Upper lobe of right lung (tissue), 1 donor: Measurements from ENCODE around the gene OR4K13. TPM values are rescaled to one million over a fixed set of nuclear protein-coding genes. Genes with fewer than 3 reads are reported as not detected.

ENCODE experiments used
- ATAC-seq: fragments of 200-7000 bp; cut with Tn5 transposase; one replicate; pipeline ENCODE4 v1.9.1; 2020; ENCODE audit warnings: mild to moderate bottlenecking, moderate library complexity
- DNase-seq: peaks from one replicate; pipeline ENCODE4 v3.0.0-alpha.2; 2020
- H3K27ac ChIP-seq: fragments of 200-600 bp; one replicate; pipeline ENCODE4 v1.8.0; 2022
- H3K27me3 ChIP-seq: fragments of 200-600 bp; one replicate; pipeline ENCODE4 v1.8.0; 2022; ENCODE audit warnings: mild to moderate bottlenecking
- H3K36me3 ChIP-seq: fragments of 200-600 bp; one replicate; pipeline ENCODE4 v1.8.0; 2022
- H3K4me1 ChIP-seq: fragments of 200-600 bp; one replicate; pipeline ENCODE4 v1.8.0; 2022
- H3K4me3 ChIP-seq: fragments of 200-600 bp; one replicate; pipeline ENCODE4 v1.8.0; 2022; ENCODE audit warnings: mild to moderate bottlenecking
- H3K9me3 ChIP-seq: fragments of 200-600 bp; one replicate; pipeline ENCODE4 v1.8.0; 2022
- CTCF ChIP-seq: fragments of 200-600 bp; IDR thresholded peaks from one replicate; pipeline ENCODE4 v1.8.0; 2022; ENCODE audit warnings: antibody characterized with exemption
- intact Hi-C: fragments of 100-400 bp; cut with DNase I; formaldehyde crosslinking; loops from one replicate; pipeline ENCODE4 v1.11.0; 2022
- total RNA-seq: library from RNA; stranded (reverse); fragmentation: NEBNext Ultra II Directional; extraction: Animal tissue kit (Norgen Biotek cat#: 25700); gene quantifications from one replicate; pipeline ENCODE4 v1.2.1, GENCODE V29; 2021
- donor health status: DM: no; HTN: yes; CAD: no; lungs with severe emphysema.

The OR4K13 gene
- total RNA-seq, 1 donor from 2014 or later, result not detected

- H3K9me3 ChIP-seq, result no peaks in the 10 kb centered on the region
- H3K4me1 ChIP-seq, result no peaks in the 10 kb centered on the region
- TF ChIP-seq CTCF, result no peak
- ATAC-seq, result no peak
- DNase-seq, result no peak
- H3K27me3 ChIP-seq, result no peaks in the 10 kb centered on the region
- no peaks in the 10 kb centered on the region for H3K36me3 ChIP-seq
- H3K27ac ChIP-seq, result no peak overlapping the region
- intact Hi-C loops, result no loop called here
- H3K4me3 ChIP-seq, result no peak overlapping the region
Measured at GRCh38 chr14:20031058-20031457, 4.8 kb downstream of the OR4K13 start.

GRCh38 chr14:20019257-20019865, 16.5 kb downstream of the OR4K13 start, which contains the start of gene OR4K14:
Gene OR4K14, minus strand, starts transcription at chr14:20019307. Its CDS starts 4,114 bp downstream, at chr14:20015193.
- H3K27ac ChIP-seq, result no peak within 1 kb of the TSS
- H3K36me3 ChIP-seq, result no peaks in the 10 kb centered on the region
- no peak for TF ChIP-seq CTCF
- ATAC-seq, result no peak
- no peak for DNase-seq
- no peaks in the 10 kb centered on the region for H3K9me3 ChIP-seq
- no peaks in the 10 kb centered on the region for H3K27me3 ChIP-seq
- H3K4me3 ChIP-seq, result no peak within 1 kb of the TSS
- H3K4me1 ChIP-seq, result no peaks in the 10 kb centered on the region
- intact Hi-C loops, result no loop called here

DNA sequence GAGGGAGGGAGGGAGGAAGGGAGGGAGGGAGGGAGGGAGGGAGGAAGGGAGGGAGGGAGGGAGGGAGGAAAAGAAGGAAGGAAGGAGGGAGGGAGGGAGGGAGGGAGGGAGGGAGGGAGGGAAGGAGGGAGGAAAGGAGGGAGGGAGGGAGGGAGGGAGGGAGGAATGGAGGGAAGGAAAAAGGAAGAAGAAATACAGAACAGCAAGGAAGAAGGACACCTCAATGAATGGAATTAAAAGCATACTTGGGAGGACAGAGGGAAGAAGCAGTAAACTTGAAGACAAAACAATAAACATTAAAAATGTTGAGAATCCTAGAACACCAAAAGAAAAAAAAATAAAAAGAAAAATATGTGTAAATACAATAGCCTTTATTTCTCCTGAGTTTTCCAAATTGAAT, 27.7 kb downstream of the OR4K13 start:
- no peak for TF ChIP-seq CTCF
- no peak for ATAC-seq
- intact Hi-C loops, result no loop called here
- Histone ChIP-seq H3K27ac (no peak overlapping the region), H3K27me3 (no peaks in the 10 kb centered on the region), H3K4me1 (no peaks in the 10 kb centered on the region), H3K4me3 (no peak overlapping the region), H3K9me3 (no peaks in the 10 kb centered on the region), H3K36me3 (no peaks in the 10 kb centered on the region)
- DNase-seq, result no peak

- Histone ChIP-seq H3K4me1 (no peaks in the 10 kb centered on the region), H3K36me3 (no peaks in the 10 kb centered on the region), H3K27ac (no peak overlapping the region), H3K4me3 (no peak overlapping the region), H3K27me3 (no peaks in the 10 kb centered on the region), H3K9me3 (no peaks in the 10 kb centered on the region)
- TF ChIP-seq CTCF, result no peak
- intact Hi-C loops, result no loop called here
- ATAC-seq (peak; percentile 34), DNase-seq (no peak)
Measured at GRCh38 chr14:20002319-20002718, 33.5 kb downstream of the OR4K13 start.

DNA sequence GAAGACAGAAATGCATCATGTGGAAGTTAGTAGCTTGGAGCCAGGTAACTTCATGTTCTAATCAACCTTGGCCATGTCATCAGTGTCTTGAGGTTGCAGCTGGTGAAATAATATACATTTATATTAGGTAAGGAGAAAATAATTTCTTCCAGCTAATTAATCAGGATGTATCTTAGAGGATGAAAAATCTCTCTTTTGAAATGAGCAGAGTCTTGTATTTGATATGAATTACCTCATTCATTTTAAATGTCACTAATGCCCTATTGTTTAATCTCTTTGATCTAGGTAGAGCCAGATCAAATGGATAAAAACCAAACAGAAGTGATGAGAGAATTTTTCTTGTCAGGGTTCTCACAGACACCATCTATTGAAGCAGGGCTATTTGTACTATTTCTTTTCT, 34.0 kb downstream of the OR4K13 start, which contains the start of gene OR4Q2:
OR4Q2 (plus strand) TSS at position 301 of the 400 bp plus-strand sequence.
- H3K4me1 ChIP-seq, result no peaks in the 10 kb centered on the region
- H3K27ac ChIP-seq, result no peak within 1 kb of the TSS
- DNase-seq (no peak), ATAC-seq (no peak)
- no peaks in the 10 kb centered on the region for H3K27me3 ChIP-seq
- no peak within 1 kb of the TSS for H3K4me3 ChIP-seq
- no peak for TF ChIP-seq CTCF
- intact Hi-C loops, result no loop called here
- H3K36me3 ChIP-seq, result no peaks in the 10 kb centered on the region
- no peaks in the 10 kb centered on the region for H3K9me3 ChIP-seq

GRCh38 chr14:19993438-19993837, 42.4 kb downstream of the OR4K13 start:
- TF ChIP-seq CTCF, result no peak
- Histone ChIP-seq H3K9me3 (no peaks in the 10 kb centered on the region), H3K27me3 (no peaks in the 10 kb centered on the region), H3K4me3 (no peak overlapping the region), H3K4me1 (no peaks in the 10 kb centered on the region), H3K27ac (no peak overlapping the region), H3K36me3 (no peaks in the 10 kb centered on the region)
- intact Hi-C loops, result no loop called here
- no peak for ATAC-seq
- DNase-seq, result no peak
